HG03354 (cell line): ENCODE measurements around the gene NLRP6.

Experiments used
- ATAC-seq: cut with Tn5 transposase; IDR thresholded peaks from one replicate; pipeline ENCODE4 v1.9.1; 2021; ENCODE audit warnings: mild to moderate bottlenecking; ENCODE audit not compliant: unreplicated experiment, poor library complexity, severe bottlenecking

Gene NLRP6

DNA sequence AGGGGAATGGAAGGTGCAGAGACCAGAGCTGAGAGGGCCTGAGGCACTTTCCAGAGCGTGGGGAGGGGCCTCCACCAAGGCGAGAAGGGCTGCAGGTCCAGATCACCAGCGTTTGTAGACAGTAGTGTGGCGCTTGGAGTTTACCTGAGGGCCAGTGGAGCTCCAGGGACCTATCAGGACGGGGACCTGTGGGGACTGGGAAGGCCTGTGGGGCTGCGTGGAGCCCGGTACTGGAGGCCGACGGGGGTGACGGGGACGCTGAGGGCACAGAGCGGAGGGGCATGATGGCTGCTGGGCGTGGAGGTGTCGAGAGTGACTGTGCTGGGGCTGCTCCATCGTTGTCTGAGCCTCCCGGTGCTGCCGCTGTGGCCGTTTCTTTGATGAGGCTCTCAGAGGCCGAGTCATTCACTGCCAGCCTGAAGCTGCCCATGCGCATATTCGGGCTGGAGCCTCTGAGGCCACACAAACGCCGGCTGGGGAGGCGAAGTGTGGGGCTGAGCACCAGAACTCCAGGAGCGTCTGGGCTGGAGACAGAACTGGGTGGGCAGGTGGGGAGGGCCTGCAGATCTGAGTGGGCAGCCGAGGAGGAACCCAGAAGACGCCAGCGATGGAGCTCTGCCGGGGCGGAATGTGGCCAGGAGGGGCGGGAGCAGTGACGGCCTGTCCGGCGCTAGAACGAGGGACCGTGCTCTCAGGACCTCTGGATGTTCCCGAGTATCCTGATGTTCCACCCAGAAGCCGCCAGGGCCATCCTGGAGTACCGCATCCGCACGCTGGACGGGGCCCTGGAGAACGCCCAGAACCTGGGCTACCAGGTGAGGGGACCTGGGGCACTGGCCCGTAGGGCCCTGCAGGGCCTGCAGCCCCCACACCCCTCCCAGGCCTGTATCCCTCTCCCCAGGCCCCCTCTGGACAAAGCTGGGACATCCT lies 13.3 kb downstream of the NLRP6 start:
- ATAC-seq, result no peak

DNA sequence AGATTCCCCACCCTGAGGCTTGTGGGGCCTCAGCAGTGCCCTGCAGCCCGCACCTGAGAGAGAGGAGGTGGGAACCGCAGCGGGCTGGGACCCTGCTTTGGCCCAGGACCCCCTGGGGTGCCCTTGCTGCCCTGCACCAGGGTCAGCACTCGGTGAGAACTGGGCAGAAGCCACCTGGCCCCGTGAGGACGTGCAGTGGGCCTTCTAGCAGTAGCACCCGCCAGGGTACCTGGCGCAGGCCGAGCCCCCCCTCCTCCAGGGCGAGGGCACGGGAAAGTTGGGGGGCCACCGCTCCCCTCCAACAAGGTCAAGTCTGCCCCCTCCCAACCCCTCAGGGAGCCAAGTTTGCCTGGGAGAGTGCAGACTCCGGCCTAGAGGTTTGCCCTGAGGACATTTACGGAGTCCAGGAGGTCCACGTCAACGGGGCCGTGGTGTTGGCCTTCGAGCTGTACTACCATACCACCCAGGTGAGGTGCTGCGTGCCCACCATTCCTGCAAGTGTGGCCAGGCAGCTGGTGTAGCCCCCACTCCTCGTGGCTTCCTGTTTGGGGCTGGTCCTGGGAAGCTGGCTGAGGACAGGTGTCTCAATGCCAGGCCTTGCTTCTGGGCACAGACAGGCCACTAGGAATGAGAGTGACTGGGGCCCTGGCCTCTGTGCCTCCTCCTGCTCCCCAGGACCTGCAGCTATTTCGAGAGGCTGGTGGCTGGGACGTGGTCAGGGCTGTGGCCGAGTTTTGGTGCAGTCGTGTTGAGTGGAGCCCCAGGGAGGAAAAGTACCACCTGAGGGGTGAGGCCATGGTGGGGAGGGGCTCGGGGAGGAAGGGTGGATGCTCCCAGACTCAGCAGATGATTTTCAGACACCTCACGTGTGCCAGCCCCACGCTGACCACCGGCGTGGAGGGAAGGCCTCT lies 14.3 kb downstream of the NLRP6 start:
- no peak for ATAC-seq

DNA sequence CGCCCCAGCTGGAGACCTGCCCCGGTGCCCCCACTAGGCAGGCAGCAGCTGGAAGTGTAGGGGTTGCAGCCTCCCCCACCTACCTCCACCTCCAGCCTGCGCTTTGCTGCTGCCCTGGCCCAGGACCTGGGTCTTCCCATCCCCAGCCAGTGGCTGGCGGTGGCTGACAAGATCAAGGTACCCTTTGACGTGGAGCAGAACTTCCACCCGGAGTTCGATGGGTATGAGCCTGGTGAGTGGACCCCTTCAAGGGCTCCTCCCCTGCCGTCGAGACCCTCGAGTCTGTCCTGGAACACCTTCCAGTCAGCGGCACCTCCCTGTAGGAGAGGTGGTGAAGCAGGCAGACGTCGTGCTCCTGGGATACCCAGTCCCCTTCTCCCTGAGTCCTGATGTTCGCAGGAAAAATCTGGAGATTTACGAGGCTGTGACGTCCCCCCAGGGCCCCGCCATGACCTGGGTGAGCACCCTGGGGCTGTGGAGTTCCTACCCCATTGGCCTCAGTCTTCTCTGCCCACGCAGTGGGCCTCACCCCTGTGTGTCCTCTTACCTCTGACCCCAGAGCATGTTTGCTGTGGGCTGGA lies 15.2 kb downstream of the NLRP6 start:
- no peak for ATAC-seq

DNA sequence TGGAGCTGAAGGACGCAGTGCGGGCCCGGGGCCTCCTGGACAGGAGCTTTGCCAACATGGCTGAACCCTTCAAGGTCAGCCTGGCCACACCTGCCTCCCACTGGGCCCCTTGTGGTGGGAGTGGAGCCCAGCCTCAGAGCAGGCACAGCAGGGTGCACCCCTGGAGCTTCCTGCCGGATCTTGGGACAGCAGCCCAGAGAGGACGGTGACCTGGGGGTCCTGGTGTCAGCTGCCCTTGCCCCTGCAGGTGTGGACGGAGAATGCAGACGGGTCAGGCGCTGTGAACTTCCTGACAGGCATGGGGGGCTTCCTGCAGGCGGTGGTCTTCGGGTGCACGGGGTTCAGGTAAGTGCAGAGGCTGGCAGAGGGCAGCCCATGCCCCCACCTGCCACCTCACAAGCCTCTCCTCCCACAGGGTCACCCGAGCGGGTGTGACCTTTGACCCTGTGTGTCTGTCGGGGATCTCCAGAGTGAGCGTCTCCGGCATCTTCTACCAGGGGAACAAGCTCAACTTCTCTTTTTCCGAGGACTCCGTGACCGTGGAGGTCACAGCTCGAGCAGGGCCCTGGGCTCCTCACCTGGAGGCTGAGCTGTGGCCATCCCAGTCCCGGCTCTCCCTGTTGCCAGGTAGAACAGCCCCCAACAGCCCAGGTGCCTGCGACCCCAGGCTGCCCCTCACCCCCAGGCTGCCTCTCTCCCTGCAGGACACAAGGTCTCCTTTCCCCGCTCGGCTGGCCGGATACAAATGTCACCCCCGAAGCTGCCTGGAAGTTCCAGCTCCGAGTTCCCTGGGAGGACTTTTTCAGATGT lies 15.8 kb downstream of the NLRP6 start:
- no peak for ATAC-seq

DNA sequence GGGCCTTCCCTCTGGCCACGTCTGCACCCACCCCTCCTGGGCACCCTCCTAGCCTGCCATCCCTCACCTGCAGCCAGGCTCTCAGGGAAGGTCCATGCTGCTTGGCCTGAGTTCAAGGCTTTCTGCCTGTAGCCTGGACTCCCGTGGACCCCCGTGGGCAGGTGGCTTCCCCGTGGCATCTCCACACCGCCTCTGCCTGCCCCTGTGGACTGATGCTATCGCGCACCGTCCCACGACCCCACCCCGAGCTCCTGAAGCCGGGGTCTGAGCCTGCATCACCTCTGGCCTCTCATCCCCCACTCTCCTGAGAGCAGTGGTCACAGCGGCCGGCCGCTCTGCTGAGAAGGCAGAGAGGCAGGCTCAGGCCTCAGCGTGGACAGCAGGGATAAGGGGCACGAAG lies 16.6 kb downstream of the NLRP6 start:
- ATAC-seq, result no peak

DNA sequence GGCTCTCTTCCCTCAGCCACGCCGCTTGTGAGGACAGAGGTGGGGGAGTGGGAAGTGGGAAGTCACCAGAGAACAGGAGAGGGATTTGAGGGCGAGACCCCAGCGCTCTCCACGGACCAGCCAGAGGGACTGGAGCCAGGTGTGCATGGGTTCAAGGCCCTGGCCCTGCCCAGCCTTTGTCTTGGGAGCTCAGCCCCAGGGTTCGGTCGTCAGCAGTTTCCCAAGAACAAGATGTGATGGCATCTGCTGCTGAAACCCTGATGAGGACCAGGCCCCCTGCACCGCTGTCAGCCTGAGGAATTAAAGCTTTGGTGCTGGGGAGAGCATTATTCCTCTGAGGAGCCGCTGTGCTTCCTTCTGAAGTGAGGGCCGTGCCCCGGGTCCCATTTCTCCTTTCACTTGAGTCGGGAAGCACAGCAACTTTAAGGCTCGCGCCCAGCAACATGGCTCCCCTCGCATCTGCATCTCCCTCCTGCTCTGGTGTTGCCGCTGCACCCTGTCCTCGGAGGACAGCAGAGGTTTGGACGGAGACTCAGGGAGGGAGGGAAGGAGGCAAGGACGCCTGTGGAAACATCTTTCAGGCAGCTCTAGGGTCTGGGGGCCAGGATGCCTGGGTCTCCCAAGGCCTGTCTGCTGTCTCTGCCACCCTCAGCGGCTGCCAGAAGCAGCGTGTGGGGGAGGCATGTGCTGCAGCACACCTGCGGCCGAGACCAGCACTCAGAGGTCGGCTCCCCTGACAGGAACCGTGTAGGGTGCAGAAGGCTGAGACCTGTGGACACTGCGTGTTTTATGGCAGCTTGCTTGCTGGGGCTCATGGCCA lies 17.4 kb downstream of the NLRP6 start:
- no peak for ATAC-seq

DNA sequence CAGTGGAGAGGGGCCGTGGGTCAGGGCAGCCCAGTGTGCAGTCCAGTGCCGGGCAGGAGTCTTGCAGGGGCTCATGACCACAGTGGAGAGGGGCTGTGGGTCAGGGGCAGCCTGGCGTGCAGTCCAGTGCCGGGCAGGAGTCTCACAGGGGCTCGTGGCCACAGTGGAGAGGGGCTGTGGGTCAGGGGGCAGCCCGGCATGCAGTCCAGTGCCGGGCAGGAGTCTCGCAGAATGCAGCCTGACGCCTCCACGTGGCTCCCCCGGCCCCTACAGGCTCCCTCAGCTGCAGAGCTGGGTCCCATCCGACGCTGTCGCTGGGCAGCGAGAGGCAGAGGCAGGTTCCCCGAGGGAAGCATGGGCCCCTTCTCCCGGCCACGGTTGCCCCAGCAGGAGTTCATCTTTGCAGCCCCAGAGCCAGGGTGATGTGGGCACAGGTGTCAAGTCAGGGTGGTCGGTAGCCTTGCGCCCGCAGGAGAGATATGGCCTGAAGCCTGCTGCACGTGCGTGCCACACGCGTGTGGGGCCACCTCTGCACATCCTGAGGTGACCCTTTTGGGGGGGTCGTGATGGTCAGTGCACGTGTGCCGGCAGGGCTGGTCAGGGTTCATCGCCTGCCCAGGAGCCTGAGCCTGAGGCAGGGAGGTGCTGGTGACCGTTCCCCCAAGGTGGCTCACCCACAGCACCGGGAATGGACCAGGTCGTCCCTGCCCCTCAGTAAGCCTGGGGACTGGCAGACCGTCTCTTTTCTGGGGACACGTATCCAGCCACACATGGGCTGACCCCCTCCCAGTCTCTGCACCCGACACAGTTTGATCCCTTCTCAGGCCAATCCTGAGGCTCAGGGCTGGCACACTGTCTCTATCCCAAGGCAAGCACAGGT lies 18.2 kb downstream of the NLRP6 start:
- ATAC-seq, result no peak

DNA sequence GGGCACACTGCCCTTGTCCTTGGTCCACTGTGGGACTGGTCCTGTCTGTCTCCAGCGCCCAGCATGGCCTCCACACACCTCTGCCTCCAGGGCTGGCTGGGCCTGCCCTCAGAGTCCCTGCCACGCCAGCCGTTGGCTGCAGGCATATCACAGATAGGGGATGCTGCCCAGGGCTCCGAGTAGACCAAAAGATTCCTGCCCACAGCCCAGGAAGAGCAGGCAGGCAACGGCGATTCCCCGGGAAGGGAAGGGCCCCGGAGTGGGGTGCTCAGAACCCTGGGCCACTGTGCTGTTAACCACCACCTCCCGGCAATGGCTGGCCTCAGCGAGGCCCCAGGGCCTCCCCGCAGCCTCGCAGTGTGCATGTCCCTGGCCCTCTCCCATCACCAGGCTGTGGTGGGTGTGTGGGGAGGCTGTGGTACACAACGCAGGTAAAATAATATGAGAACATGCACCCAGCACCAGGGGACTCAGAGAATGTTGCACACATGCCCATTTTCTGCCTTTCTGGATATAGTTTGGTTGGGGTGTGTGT lies 18.9 kb downstream of the NLRP6 start:
- no peak for ATAC-seq

DNA sequence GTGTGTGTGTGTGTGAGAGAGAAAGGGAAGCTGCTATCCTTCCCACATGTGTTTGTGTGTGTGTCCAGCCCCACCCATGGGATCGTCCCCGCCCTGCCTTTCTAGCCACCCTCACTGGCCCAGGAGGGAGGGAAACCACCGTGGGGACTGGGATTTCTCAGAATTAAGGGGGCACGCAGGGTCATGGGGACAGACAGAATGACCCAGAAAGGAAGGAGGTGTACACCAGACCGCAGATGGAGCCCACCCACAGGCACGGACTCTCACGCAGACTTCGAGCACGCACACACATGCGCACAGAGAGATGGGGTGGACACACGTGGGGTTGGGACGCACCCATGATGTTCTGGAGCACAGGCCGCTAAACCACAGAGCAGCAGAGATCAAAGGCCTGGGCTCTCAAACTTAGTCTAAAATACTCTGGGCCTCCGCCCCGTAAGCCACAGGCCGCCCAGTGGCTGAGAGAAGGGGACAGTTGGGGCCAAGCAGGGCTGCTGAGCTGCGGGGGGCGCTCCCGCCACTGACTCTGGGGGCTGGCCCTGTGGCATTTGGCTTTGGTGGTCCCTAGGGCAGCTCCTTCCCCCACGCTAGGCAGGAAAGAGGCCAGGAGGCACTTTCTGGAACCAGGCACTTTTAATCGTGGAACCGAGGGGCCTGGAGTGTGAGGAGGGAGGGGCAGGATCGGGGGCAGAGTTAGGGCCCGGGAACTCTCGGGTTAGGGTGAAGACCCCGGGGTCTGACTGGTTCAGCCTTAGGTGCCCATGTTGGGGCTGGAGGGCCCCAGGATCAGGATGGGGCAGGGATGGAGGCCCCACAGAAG lies 19.6 kb downstream of the NLRP6 start:
- ATAC-seq, result no peak

DNA sequence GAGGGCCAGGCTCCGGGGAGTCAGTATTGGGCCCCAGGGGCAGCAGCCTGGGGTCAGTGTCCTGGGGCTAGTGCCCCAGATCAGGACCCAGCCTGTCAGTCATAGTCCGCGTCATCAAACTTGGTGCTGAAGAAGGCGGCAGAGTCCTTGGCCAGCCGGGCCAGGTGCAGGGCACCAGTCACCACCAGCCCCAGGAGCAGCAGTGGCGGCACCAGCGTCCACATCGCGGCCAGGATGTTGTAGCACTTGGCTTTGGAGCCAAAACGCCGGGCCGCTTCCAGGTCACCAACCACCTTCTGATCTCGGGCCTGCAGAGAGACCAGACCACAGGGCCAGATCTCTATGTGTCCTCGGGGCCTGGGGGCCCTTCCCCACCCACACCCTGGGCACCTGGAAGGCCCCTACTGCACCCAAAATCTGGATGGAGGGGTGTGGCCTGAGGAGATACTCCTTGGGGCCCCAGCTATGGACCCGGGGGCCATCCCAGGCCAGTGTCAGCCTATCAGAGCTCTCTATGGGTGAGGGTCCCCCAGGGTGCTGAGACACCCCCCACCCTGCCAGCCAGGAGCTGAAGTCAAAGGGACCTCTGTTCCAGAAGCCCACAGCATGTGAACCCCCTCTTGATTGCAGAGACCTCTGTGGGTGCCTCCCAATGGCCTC lies 20.3 kb downstream of the NLRP6 start:
- ATAC-seq, result no peak

DNA sequence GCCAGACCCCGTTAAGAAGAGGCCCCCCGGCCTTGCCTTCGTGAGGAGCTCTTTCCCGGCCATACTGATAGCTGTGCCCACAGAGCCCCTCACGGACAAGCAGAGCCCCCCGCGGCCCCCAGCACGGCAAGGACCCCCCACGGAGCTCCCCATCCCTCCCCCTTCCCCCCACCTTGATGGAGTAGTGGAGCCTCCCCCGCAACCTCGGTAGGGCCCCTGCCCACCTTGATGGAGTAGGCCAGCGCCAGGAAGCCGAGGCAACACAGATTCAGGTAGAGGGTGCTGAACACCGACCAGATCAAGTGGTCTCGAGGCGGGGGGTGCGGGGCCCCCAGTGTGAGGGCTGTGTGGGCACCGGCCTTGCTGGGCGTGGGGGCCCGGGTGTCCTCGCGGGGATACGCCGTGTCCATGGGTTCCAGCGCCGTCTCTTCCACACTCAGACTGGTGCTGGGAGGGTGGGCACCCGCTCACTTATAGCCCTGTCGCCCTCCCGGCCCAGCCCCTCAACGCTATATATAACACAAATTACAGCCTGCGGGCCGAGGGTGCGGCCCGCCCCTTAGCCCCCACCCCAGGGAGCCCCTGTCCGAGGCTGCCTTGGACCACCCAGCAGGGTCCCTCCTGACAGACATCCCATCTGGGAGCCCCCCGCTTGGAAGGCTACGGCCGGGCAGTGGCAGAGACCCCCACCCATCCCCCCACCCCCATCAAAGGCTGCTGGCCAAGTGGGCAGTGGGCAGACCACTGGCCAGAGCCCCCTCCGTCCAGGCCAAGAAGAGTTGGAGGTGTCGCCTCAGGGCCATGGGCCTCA lies 21.1 kb downstream of the NLRP6 start, which contains the start of gene IFITM5:
IFITM5 (minus strand) TSS at position 446 of the 811 bp plus-strand sequence; CDS start at position 410, 36 bp downstream.
- no peak for ATAC-seq

DNA sequence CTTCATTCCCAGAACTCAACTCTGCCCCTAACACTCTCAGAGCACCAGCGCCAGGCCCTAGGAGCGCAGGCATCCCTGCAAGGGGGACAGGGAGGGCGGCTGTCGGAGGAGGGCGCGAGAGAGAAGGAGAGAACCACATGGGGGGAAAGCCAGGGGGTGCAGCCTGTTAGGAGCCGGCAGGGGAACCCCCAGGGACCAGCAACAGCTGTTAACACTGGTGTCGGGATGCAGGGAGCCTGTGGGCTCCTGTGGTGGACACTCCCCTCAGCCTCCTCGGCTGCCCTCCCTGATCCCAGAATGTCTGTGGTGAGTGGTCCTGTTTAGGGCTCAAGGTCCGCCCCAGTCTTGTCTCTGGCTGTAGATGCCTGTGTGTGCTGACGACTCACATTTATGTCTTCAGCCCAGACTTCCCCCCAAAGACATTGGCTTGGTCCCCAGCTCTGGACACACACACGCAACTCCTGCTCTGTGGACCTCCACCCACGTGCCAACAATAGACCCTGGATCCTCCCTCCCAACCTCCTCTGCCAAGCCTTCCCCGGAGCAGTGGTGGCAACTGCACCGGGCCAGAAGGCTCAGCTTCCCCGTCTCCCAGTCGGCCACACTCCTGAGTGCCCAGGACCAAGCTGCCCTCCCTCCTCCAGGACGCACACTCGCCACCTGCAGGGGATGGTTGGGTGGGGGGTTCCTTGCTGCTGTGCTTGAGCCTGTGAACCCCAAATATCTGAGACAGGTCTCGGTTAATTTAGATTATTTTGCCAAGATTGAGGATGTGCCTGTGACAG lies 21.9 kb downstream of the NLRP6 start:
- ATAC-seq, result no peak

DNA sequence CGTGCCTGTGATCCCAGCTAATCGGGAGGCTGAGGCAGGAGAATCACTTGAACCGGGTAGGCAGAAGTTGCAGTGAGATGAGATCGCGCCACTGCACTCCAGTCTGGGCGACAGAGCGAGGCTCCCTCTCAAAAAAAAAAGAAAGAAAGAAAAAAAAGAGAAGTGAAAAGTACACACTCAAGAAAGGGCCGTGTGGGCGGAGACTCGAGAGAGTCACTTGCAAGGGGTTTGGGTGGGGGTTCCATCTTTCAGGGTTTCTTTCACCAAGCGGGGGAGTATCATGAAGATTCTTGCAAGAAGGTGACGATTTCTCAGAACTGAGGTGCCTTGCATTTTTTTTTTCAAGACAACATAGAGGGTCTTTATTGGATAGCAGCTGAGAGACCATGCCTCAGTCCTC lies 25.2 kb downstream of the NLRP6 start:
- ATAC-seq, result no peak

DNA sequence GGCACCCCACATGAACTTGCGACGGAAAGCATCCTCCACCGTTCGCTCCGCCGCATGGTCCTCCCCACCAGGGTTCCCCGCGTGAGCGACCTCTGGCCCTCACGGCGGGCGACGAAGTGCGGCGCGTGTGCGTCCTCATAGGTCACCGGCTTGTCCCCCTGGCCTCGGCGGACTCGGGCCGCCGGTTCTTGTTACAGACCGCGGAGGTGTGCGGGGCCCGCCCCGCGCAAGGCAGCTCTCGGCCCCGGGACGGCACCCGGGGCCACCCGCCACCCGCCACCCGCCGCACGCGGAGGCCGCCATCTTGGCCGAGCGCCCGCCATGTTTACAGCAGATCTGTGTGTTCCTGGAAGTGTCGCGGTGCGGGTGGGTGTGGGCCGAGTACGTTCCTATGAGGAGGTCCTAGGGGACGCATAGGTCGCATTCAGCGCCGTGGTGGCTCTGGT lies 25.9 kb downstream of the NLRP6 start:
- ATAC-seq, result no peak
